Gastroesophageal sphincter (tissue), 4 donors: ENCODE data around the gene ROBO1. TPM values are rescaled to one million over a fixed set of nuclear protein-coding genes. Genes with fewer than 3 reads are reported as not detected.

Experiments
- ATAC-seq: fragments of 150-250 bp; one replicate; pipeline ENCODE4 v1.9.1; 2016; ENCODE audit warnings: mild to moderate bottlenecking, moderate library complexity
- H3K27ac ChIP-seq, 4 donors: fragments of 200-600 bp; sonication (generic) in 3 of 4; 1 replicate in 3 of 4; 2 replicates in 1 of 4; pipeline ENCODE4 v1.5.1; 2016 to 2019
- H3K27me3 ChIP-seq: fragments of 200-600 bp; sonication (generic); one replicate; pipeline ENCODE4 v1.5.1; 2019
- H3K36me3 ChIP-seq, 2 donors: fragments of 200-600 bp; sonication (generic); one replicate each; pipeline ENCODE4 v1.5.1; 2019; ENCODE audit warnings: control low read depth in 1 of 2
- H3K4me1 ChIP-seq, 3 donors: fragments of 200-600 bp; sonication (generic); 1 replicate in 2 of 3; 2 replicates in 1 of 3; pipeline ENCODE4 v1.5.1; 2016 to 2019; ENCODE audit warnings: control low read depth in 2 of 3
- H3K4me3 ChIP-seq, 2 donors: fragments of 200-600 bp; sonication (generic); one replicate each; pipeline ENCODE4 v1.5.1; 2019; ENCODE audit warnings: mild to moderate bottlenecking in 1 of 2, moderate library complexity in 1 of 2
- H3K9me3 ChIP-seq, 3 donors: fragments of 200-600 bp; sonication (generic); one replicate each; pipeline ENCODE4 v1.5.1; 2017 to 2019; ENCODE audit warnings: control low read depth in 2 of 3
- EP300 ChIP-seq: sonication (generic); formaldehyde crosslinking; IDR thresholded peaks from one replicate; pipeline ENCODE4 v1.6.1; 2017; ENCODE audit warnings: antibody characterized with exemption, mild to moderate bottlenecking
- POLR2A ChIP-seq, 2 donors: fragments of 450-650 bp; IDR thresholded peaks; one replicate each; pipeline ENCODE4 v1.6.1; 2017; ENCODE audit warnings: antibody characterized with exemption in 2 of 2, mild to moderate bottlenecking in 2 of 2, moderate library complexity in 1 of 2
- POLR2AphosphoS5 ChIP-seq: sonication (generic); formaldehyde crosslinking; IDR thresholded peaks from one replicate; pipeline ENCODE4 v1.6.1; 2017; ENCODE audit warnings: antibody characterized with exemption
- WGBS, 2 donors: methylation state at CpG; one replicate each; pipeline ENCODE4 v1.1.5; 2018; ENCODE audit warnings: low coverage in 1 of 2; 5-methylcytosine and 5-hydroxymethylcytosine counted together
- total RNA-seq, 4 donors: library from RNA; depleted of rRNA; stranded (reverse); fragments of >200 nt; gene quantifications; one replicate each; pipeline ENCODE4 v1.1.0, GENCODE V29; 2016
- TF ChIP-seq, protein P1 (sequence below), 4 experiments: fragments of 200-600 bp in 2 of 4; fragments of 450-650 bp in 2 of 4; sonication (generic) in 1 of 4; IDR thresholded peaks; one replicate each; pipeline ENCODE4 v1.5.1; 2017 to 2019; ENCODE audit warnings: antibody characterized with exemption in 4 of 4, mild to moderate bottlenecking in 2 of 4, moderate library complexity in 2 of 4

The ROBO1 gene
- total RNA-seq, 4 donors from 2014 or later, result 9.7 to 15.3 (median 12.9) TPM

DNA sequence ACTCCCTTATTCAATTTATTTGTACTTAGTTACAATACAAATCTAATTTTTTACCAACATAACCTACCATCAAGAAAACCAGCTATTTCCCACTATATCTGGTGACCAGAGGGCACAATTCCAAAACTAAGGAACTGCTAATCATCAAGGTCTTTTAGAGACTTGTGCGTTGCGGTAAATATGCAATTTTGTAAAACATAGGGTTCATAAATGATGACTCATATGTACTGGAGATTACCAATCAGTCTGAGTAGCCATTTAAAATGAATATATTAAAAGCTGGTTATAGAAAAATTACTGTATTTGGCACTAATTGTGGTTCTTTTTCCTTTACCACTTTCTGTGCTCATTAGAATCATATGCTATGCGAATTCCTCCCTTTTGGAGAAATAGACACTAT is 859.6 kb downstream of the ROBO1 start:
- Histone ChIP-seq H3K27me3 (no peaks in the 10 kb centered on the region), H3K4me1 (no peaks in the 10 kb centered on the region), H3K27ac (no peak overlapping the region), H3K36me3 (no peaks in the 10 kb centered on the region), H3K4me3 (no peak overlapping the region), H3K9me3 (no peaks in the 10 kb centered on the region)
- TF ChIP-seq POLR2A (IDR thresholded peaks at IDR 0.05), result no peak
- no peak for TF ChIP-seq POLR2AphosphoS5
- no peak for TF ChIP-seq EP300
- TF ChIP-seq, protein P1, sequence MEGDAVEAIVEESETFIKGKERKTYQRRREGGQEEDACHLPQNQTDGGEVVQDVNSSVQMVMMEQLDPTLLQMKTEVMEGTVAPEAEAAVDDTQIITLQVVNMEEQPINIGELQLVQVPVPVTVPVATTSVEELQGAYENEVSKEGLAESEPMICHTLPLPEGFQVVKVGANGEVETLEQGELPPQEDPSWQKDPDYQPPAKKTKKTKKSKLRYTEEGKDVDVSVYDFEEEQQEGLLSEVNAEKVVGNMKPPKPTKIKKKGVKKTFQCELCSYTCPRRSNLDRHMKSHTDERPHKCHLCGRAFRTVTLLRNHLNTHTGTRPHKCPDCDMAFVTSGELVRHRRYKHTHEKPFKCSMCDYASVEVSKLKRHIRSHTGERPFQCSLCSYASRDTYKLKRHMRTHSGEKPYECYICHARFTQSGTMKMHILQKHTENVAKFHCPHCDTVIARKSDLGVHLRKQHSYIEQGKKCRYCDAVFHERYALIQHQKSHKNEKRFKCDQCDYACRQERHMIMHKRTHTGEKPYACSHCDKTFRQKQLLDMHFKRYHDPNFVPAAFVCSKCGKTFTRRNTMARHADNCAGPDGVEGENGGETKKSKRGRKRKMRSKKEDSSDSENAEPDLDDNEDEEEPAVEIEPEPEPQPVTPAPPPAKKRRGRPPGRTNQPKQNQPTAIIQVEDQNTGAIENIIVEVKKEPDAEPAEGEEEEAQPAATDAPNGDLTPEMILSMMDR (IDR thresholded peaks at IDR 0.05), result no peak
- 88 to 90% methylated on average over 3 of the region's 3 CpGs for WGBS, 2 donors
- ATAC-seq, result no peak

DNA sequence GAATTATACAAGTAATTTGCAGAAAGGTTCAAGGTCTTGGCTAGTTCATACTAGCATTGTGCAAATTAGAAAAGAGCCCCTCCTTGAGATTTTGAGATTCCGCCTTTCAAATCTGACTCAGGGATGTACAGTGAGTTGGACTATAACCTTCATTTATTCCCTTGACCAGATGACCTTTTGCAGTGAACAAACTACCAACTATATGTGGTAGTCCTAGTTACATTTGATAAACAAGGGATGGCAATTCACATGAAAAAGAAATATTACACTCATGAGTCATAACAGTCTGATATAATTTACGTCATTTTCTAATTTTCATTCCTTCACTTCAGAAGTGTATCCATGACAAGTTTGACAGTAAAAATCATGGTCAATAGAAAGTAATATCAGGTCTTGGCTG is 860.4 kb downstream of the ROBO1 start:
- ATAC-seq, result no peak
- no peak overlapping the region for H3K27ac ChIP-seq
- H3K9me3 ChIP-seq, result no peaks in the 10 kb centered on the region
- TF ChIP-seq, protein P1 (IDR thresholded peaks at IDR 0.05), result no peak
- H3K36me3 ChIP-seq, result no peaks in the 10 kb centered on the region
- no peak overlapping the region for H3K4me3 ChIP-seq
- WGBS, 2 donors, result 82 to 83% methylated on average over 2 of the region's 2 CpGs
- no peaks in the 10 kb centered on the region for H3K4me1 ChIP-seq
- H3K27me3 ChIP-seq, result no peaks in the 10 kb centered on the region

DNA sequence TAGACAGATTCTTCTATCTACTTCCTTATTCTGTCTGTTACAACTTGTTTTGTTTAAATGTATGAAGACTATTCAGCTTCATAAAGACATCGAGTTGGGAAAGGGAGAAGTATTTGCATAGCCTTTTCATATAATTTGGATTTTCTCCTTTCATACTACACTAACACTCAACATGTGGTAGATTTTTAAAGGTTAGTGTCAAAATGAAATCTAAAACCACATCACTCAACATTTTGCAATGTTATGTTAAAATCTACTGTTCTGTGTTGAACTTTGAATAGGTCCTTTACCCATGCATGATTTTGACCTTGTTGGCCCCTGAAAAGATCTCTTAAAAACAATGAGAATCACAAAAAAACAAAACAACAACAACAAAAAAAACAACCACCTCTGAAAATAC is 860.9 kb downstream of the ROBO1 start:
- no peaks in the 10 kb centered on the region for H3K27me3 ChIP-seq
- no peaks in the 10 kb centered on the region for H3K4me1 ChIP-seq
- no peaks in the 10 kb centered on the region for H3K36me3 ChIP-seq
- 96 to 100% methylated on average over 1 of the region's 1 CpG for WGBS, 2 donors
- no peak overlapping the region for H3K4me3 ChIP-seq
- no peaks in the 10 kb centered on the region for H3K9me3 ChIP-seq
- H3K27ac ChIP-seq, result no peak overlapping the region
- no peak for ATAC-seq
- TF ChIP-seq EP300, result no peak
- no peak for TF ChIP-seq POLR2A (IDR thresholded peaks at IDR 0.05)
- TF ChIP-seq, protein P1 (IDR thresholded peaks at IDR 0.05), result no peak
- no peak for TF ChIP-seq POLR2AphosphoS5

DNA sequence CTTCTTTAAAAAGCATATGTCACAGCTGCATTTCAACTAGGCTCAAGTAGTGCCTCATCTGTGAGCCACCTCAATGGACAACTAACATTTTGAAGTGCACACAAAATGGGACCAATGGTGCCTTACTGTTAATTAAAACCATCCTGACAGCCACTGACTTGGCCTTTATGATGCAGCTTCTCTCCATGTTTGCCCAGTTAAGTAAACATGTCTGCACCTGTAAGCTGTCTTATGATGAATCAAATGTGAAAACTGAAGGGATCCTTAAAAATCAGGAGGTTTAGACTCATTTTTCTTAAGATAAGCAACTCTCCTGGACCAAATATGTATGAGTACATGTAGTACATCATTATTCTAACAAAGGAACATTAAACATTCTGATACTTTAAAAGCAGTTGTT is 861.6 kb downstream of the ROBO1 start:
- TF ChIP-seq POLR2AphosphoS5 (no peak), POLR2A (IDR thresholded peaks at IDR 0.05) (no peak), EP300 (no peak)
- TF ChIP-seq, protein P1 (IDR thresholded peaks at IDR 0.05), result no peak
- Histone ChIP-seq H3K9me3 (no peaks in the 10 kb centered on the region), H3K27ac (no peak overlapping the region), H3K4me3 (no peak overlapping the region), H3K4me1 (no peaks in the 10 kb centered on the region), H3K27me3 (no peaks in the 10 kb centered on the region), H3K36me3 (no peaks in the 10 kb centered on the region)
- ATAC-seq, result no peak

DNA sequence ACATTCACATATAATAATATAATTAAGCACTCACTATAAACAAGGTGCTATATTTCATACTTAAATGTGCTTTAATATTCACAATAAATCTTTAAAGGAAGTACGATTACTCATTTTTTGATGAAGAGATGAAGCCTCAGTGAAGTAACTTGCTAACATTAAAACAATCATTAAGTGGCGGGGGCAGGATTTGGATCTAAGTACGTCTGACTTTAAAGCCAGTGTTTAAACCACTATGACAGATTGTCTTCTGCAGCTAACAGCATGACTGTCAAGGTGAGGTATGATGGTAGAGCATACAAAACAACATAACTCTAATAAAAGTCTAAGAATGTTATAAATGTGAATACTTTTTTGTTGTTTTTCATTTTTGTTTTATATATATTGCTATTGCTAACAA is 862.1 kb downstream of the ROBO1 start:
- no peaks in the 10 kb centered on the region for H3K27me3 ChIP-seq
- no peaks in the 10 kb centered on the region for H3K9me3 ChIP-seq
- H3K36me3 ChIP-seq, result no peaks in the 10 kb centered on the region
- H3K27ac ChIP-seq, result no peak overlapping the region
- H3K4me3 ChIP-seq, result no peak overlapping the region
- WGBS, 2 donors, result 55 to 70% methylated on average over 3 of the region's 3 CpGs
- TF ChIP-seq POLR2AphosphoS5, result no peak
- no peak for TF ChIP-seq EP300
- TF ChIP-seq POLR2A (IDR thresholded peaks at IDR 0.05), result no peak
- TF ChIP-seq, protein P1 (IDR thresholded peaks at IDR 0.05), result no peak
- no peaks in the 10 kb centered on the region for H3K4me1 ChIP-seq
- no peak for ATAC-seq
